ENCODE measurements around the gene STK4.

GRCh38 chr20:45066372-45066771, 100.1 kb downstream of the STK4 start:
- TF ChIP-seq USF2 (IDR thresholded peaks at IDR 0.05; ENCODE audit: low read length) (no peak), SP1 (IDR thresholded peaks at IDR 0.05; ENCODE audit: low read depth, low read length) (no peak), TAF7 (optimal IDR thresholded peaks at IDR 0.05; ENCODE audit: borderline replicate concordance, low read depth, low read length) (no peak), RXRA (IDR thresholded peaks at IDR 0.05; ENCODE audit: insufficient read depth, low read depth, low read length) (no peak), CTCF (IDR thresholded peaks at IDR 0.05; ENCODE audit: control extremely low read depth in 1 of 3, insufficient read depth in 1 of 3, low read depth in 1 of 3, low read length in 3 of 3) (no peak), SP2 (IDR thresholded peaks at IDR 0.05; ENCODE audit: low read length) (no peak), SIN3A (conservative IDR thresholded peaks at IDR 0.05 in 1 of 2, IDR thresholded peaks at IDR 0.05 in 1 of 2; ENCODE audit: low read depth in 1 of 2, low read length in 2 of 2) (no peak)
- TF ChIP-seq, protein P1, sequence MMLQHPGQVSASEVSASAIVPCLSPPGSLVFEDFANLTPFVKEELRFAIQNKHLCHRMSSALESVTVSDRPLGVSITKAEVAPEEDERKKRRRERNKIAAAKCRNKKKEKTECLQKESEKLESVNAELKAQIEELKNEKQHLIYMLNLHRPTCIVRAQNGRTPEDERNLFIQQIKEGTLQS (IDR thresholded peaks at IDR 0.05; ENCODE audit: insufficient read depth, low read depth, low read length) = no peak

All from H1 (cell line).